HG02623 (cell line): ENCODE measurements around the gene CCDC183.
"Not testable (repeated sequence)": the region's sequence is repeated elsewhere in the genome, so short reads cannot be mapped to it uniquely, and the experiment has no call there.

Experiments
- ATAC-seq: cut with Tn5 transposase; IDR thresholded peaks from one replicate; pipeline ENCODE4 v1.9.1; 2021; ENCODE audit warnings: moderate library complexity; ENCODE audit not compliant: unreplicated experiment

Gene CCDC183

GRCh38 chr9:136823136-136824046 lies 27.3 kb downstream of the CCDC183 start:
- ATAC-seq: no peak

- ATAC-seq: no peak
Measured at GRCh38 chr9:136824496-136825225, 28.5 kb downstream of the CCDC183 start.

- ATAC-seq: no peak
Measured at GRCh38 chr9:136825295-136826187, 29.4 kb downstream of the CCDC183 start.

GRCh38 chr9:136826188-136826541 lies 30.0 kb downstream of the CCDC183 start:
- ATAC-seq: no peak

GRCh38 chr9:136826703-136827582 lies 30.8 kb downstream of the CCDC183 start:
- no peak for ATAC-seq

GRCh38 chr9:136827794-136828473 lies 31.8 kb downstream of the CCDC183 start:
- ATAC-seq: no peak

- no peak for ATAC-seq
Measured at GRCh38 chr9:136828474-136829140, 32.5 kb downstream of the CCDC183 start.

- no peak for ATAC-seq
Measured at GRCh38 chr9:136829412-136829811, 33.3 kb downstream of the CCDC183 start.

GRCh38 chr9:136829981-136830885 lies 34.1 kb downstream of the CCDC183 start:
- no peak for ATAC-seq

- no peak for ATAC-seq
Measured at GRCh38 chr9:136831002-136831719, 35.0 kb downstream of the CCDC183 start.

GRCh38 chr9:136831720-136832104 lies 35.6 kb downstream of the CCDC183 start:
- ATAC-seq: no peak

- no peak for ATAC-seq
Measured at GRCh38 chr9:136832581-136832980, 36.4 kb downstream of the CCDC183 start.

GRCh38 chr9:136833381-136834048 lies 37.4 kb downstream of the CCDC183 start:
- ATAC-seq: not testable (repeated sequence)

GRCh38 chr9:136835162-136835931 lies 39.2 kb downstream of the CCDC183 start:
- ATAC-seq: no peak

- ATAC-seq: no peak
Measured at GRCh38 chr9:136835932-136836904, 40.1 kb downstream of the CCDC183 start.
